H1 (cell line): ENCODE data around the gene ATP6AP1. TPM values are rescaled to one million over a fixed set of nuclear protein-coding genes. Genes with fewer than 3 reads are reported as not detected.

Experiments
- microRNA-seq, 2 experiments: library from miRNA; unstranded; fragments of <30 nt; microRNA quantifications; one replicate each; pipeline versions ENCODE4 to v1.2.0, GENCODE V29; 2016 to 2020; ENCODE audit warnings: borderline microRNAs expressed in 2 of 2, borderline number of aligned reads in 2 of 2, borderline replicate concordance in 1 of 2
- polyA plus RNA-seq, 7 experiments: library from polyadenylated mRNA; depleted of rRNA in 3 of 7; stranded (reverse) in 5 of 7; unstranded in 2 of 7; fragments of >200 nt in 5 of 7; fragments of 200-250 nt in 2 of 7; gene quantifications; 1 replicate in 5 of 7; 2 replicates in 1 of 7; 4 replicates in 1 of 7; pipeline versions ENCODE4 v1.2.1 to v1.2.3, GENCODE V29; 2011 to 2013; ENCODE audit warnings: missing spikeins in 2 of 7, mixed read lengths in 2 of 7
- small RNA-seq: library from polyadenylated mRNA; stranded (forward); fragments of <200 nt; extraction: miRNeasy Mini kit (QIAGEN cat#:217004); gene quantifications from one replicate; pipeline ENCODE3, GENCODE V24; 2013; ENCODE audit not compliant: insufficient read depth
- total RNA-seq: library from RNA; stranded (reverse); fragmentation: NEBNext Ultra II Directional; extraction: Animal tissue kit (Norgen Biotek cat#: 25700); gene quantifications from 2 replicates; pipeline ENCODE4 v1.2.1, GENCODE V29; 2021

ATP6AP1 gene
- total and polyA plus RNA-seq, 2 of the 8 experiments (the other 6 are each of a cell fraction or from before 2014, with no cell fraction given): 44.6 to 80.8 TPM

Small RNA genes lying within 50 kb of the gene (microRNA-seq; reads per million reads assigned to microRNA genes)
- gene MIR6858: 0 to 0.41 reads per million in 2 experiments

Small RNA genes lying within 50 kb of the gene (small RNA-seq; reads per million reads assigned to genes)
- 0.51 reads per million for gene MIR6858
- not detected for gene SNORA70

Other genes with a start within 250 kb of the ATP6AP1 start
- not detected in 2 replicates for gene OPN1MW, start 246.1 kb upstream of the ATP6AP1 start, total RNA-seq
- 0.08 TPM in 1 of 2 replicates, not detected in the other for gene OPN1MW, start 246.1 kb upstream of the ATP6AP1 start, polyA plus RNA-seq (2011; rRNA removed)
- not detected in 2 replicates for gene OPN1MW2, start 208.9 kb upstream of the ATP6AP1 start, total RNA-seq
- gene OPN1MW2, start 208.9 kb upstream of the ATP6AP1 start, polyA plus RNA-seq (2011; rRNA removed): not detected in 2 replicates
- gene OPN1MW3, start 171.1 kb upstream of the ATP6AP1 start, total RNA-seq: not detected in 2 replicates
- gene OPN1MW3, start 171.1 kb upstream of the ATP6AP1 start, polyA plus RNA-seq (2011; rRNA removed): not detected in 2 replicates
- not detected in 2 replicates for gene TEX28, start 133.6 kb upstream of the ATP6AP1 start, total RNA-seq
- gene TEX28, start 133.6 kb upstream of the ATP6AP1 start, polyA plus RNA-seq (2011; rRNA removed): not detected in 2 replicates
- gene TKTL1, start 132.9 kb upstream of the ATP6AP1 start, total RNA-seq: not detected in 2 replicates
- 0.03 and 0.05 TPM in 2 replicates for gene TKTL1, start 132.9 kb upstream of the ATP6AP1 start, polyA plus RNA-seq (2011; rRNA removed)
- 925 and 957 TPM in 2 replicates for gene FLNA, start 54.0 kb upstream of the ATP6AP1 start, total RNA-seq
- 315 and 451 TPM in 2 replicates for gene FLNA, start 54.0 kb upstream of the ATP6AP1 start, polyA plus RNA-seq (2011; rRNA removed)
- 104 and 109 TPM in 2 replicates for gene EMD, start 49.4 kb upstream of the ATP6AP1 start, total RNA-seq
- gene EMD, start 49.4 kb upstream of the ATP6AP1 start, polyA plus RNA-seq (2011; rRNA removed): 45.5 and 128 TPM in 2 replicates
- 2,633 and 2,739 TPM in 2 replicates for gene RPL10, start 30.3 kb upstream of the ATP6AP1 start, total RNA-seq
- 4,127 and 4,293 TPM in 2 replicates for gene RPL10, start 30.3 kb upstream of the ATP6AP1 start, polyA plus RNA-seq (2011; rRNA removed)
- 8.7 and 10.3 TPM in 2 replicates for gene DNASE1L1, start 19.4 kb upstream of the ATP6AP1 start, total RNA-seq
- 30.0 and 30.4 TPM in 2 replicates for gene DNASE1L1, start 19.4 kb upstream of the ATP6AP1 start, polyA plus RNA-seq (2011; rRNA removed)
- 23.9 and 25.3 TPM in 2 replicates for gene TAFAZZIN, start 17.1 kb upstream of the ATP6AP1 start, total RNA-seq
- 28.6 and 42.8 TPM in 2 replicates for gene TAFAZZIN, start 17.1 kb upstream of the ATP6AP1 start, polyA plus RNA-seq (2011; rRNA removed)
- 83.1 and 85.8 TPM in 2 replicates for gene GDI1, start 8.5 kb downstream of the ATP6AP1 start, total RNA-seq
- 136 and 186 TPM in 2 replicates for gene GDI1, start 8.5 kb downstream of the ATP6AP1 start, polyA plus RNA-seq (2011; rRNA removed)
- 48.7 and 51.7 TPM in 2 replicates for gene FAM50A, start 15.5 kb downstream of the ATP6AP1 start, total RNA-seq
- 30.7 and 37.2 TPM in 2 replicates for gene FAM50A, start 15.5 kb downstream of the ATP6AP1 start, polyA plus RNA-seq (2011; rRNA removed)
- gene PLXNA3, start 29.6 kb downstream of the ATP6AP1 start, total RNA-seq: 18.2 and 23.5 TPM in 2 replicates
- gene PLXNA3, start 29.6 kb downstream of the ATP6AP1 start, polyA plus RNA-seq (2011; rRNA removed): 10.7 and 23.5 TPM in 2 replicates
- 44.2 and 44.5 TPM in 2 replicates for gene LAGE3, start 50.6 kb downstream of the ATP6AP1 start, total RNA-seq
- 102 and 110 TPM in 2 replicates for gene LAGE3, start 50.6 kb downstream of the ATP6AP1 start, polyA plus RNA-seq (2011; rRNA removed)
- gene UBL4A, start 57.9 kb downstream of the ATP6AP1 start, total RNA-seq: 31.7 and 34.2 TPM in 2 replicates
- gene UBL4A, start 57.9 kb downstream of the ATP6AP1 start, polyA plus RNA-seq (2011; rRNA removed): 23.1 and 31.0 TPM in 2 replicates
- 6.8 and 8.2 TPM in 2 replicates for gene SLC10A3, start 62.0 kb downstream of the ATP6AP1 start, total RNA-seq
- 9.5 and 11.0 TPM in 2 replicates for gene SLC10A3, start 62.0 kb downstream of the ATP6AP1 start, polyA plus RNA-seq (2011; rRNA removed)
- 16.2 and 21.7 TPM in 2 replicates for gene FAM3A, start 87.6 kb downstream of the ATP6AP1 start, total RNA-seq
- gene FAM3A, start 87.6 kb downstream of the ATP6AP1 start, polyA plus RNA-seq (2011; rRNA removed): 18.6 and 28.1 TPM in 2 replicates
- 55.1 and 61.7 TPM in 2 replicates for gene G6PD, start 118.2 kb downstream of the ATP6AP1 start, total RNA-seq
- 47.3 and 88.4 TPM in 2 replicates for gene G6PD, start 118.2 kb downstream of the ATP6AP1 start, polyA plus RNA-seq (2011; rRNA removed)
- gene IKBKG, start 118.9 kb downstream of the ATP6AP1 start, total RNA-seq: 18.1 and 18.7 TPM in 2 replicates
- gene IKBKG, start 118.9 kb downstream of the ATP6AP1 start, polyA plus RNA-seq (2011; rRNA removed): 17.5 and 33.3 TPM in 2 replicates
- not detected in 2 replicates for gene CTAG1A, start 156.5 kb downstream of the ATP6AP1 start, total RNA-seq
- not detected in 2 replicates for gene CTAG1A, start 156.5 kb downstream of the ATP6AP1 start, polyA plus RNA-seq (2011; rRNA removed)
- gene CTAG1B, start 190.6 kb downstream of the ATP6AP1 start, total RNA-seq: not detected in 2 replicates
- gene CTAG1B, start 190.6 kb downstream of the ATP6AP1 start, polyA plus RNA-seq (2011; rRNA removed): not detected in 2 replicates
- not detected in 2 replicates for gene CTAG2, start 224.9 kb downstream of the ATP6AP1 start, total RNA-seq
- not detected in 2 replicates for gene CTAG2, start 224.9 kb downstream of the ATP6AP1 start, polyA plus RNA-seq (2011; rRNA removed)